GM23248 (cell line): Measurements from ENCODE around the gene CMIP.

Experiments
- EZH2 ChIP-seq: fragments of 200-600 bp; sonication (generic); IDR thresholded peaks from 2 replicates; pipeline ENCODE4 v1.6.1; 2018; ENCODE audit warnings: antibody characterized with exemption, mild to moderate bottlenecking; ENCODE audit not compliant: insufficient read depth, poor library complexity, severe bottlenecking
- EZH2phosphoT487 ChIP-seq: fragments of 200-600 bp; sonication (generic); IDR thresholded peaks from 2 replicates; pipeline ENCODE4 v1.6.1; 2018; ENCODE audit warnings: antibody characterized with exemption, moderate library complexity, mild to moderate bottlenecking, low read depth; ENCODE audit not compliant: insufficient read depth

DNA sequence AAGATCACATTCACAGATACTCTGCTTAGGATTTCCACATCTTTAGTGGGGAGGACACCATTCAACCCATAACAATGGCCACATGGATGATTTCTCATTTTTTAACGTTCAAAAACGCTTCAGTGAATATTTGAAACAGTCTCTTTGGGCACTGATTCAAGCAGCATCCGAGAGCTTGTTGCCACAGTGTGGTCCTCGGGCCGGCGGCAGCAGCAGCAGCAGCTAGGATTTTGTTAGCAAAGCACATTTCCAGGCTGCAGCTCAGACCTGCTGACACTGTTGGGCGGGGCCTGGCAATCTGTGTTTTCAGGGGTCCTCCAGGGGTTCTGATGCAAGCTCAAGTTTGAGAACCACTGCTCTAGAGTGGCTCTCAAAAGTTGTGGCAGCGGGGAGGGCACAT is 27.9 kb upstream of the CMIP start:
- TF ChIP-seq EZH2 (no peak), EZH2phosphoT487 (no peak)
